DOHH2 (cell line): ENCODE measurements around the gene NFX1.

Source experiments
- H3F3A ChIP-seq: fragments of 200-600 bp; sonication (generic), shearing (Covaris generic); 2 replicates; pipeline ENCODE4 v1.6.0; 2016; ENCODE audit warnings: antibody characterized with exemption, mild to moderate bottlenecking; ENCODE audit not compliant: control insufficient read depth, insufficient read depth
- H3K27ac ChIP-seq: fragments of 200-600 bp; sonication (generic); 2 replicates; pipeline ENCODE4 v1.5.1; 2014; ENCODE audit warnings: low read depth, mild to moderate bottlenecking, low read length, moderate library complexity
- H3K27me3 ChIP-seq: fragments of 200-600 bp; sonication (generic); 2 replicates; pipeline ENCODE4 v1.6.1; 2014; ENCODE audit warnings: mild to moderate bottlenecking, low read length, mixed read lengths; ENCODE audit not compliant: control insufficient read depth
- H3K36me3 ChIP-seq: fragments of 200-600 bp; sonication (generic); 2 replicates; pipeline ENCODE4 v1.6.1; 2014; ENCODE audit warnings: mild to moderate bottlenecking, low read length, moderate library complexity, mixed read lengths; ENCODE audit not compliant: control insufficient read depth
- H3K4me1 ChIP-seq: fragments of 200-600 bp; sonication (generic); 2 replicates; pipeline ENCODE4 v1.6.1; 2014; ENCODE audit warnings: mild to moderate bottlenecking, low read length, mixed read lengths; ENCODE audit not compliant: control insufficient read depth
- H3K4me2 ChIP-seq: fragments of 200-600 bp; sonication (generic); 2 replicates; pipeline ENCODE4 v1.6.0; 2014; ENCODE audit warnings: mild to moderate bottlenecking, low read length, moderate library complexity
- H3K4me3 ChIP-seq: fragments of 200-600 bp; sonication (generic); 2 replicates; pipeline ENCODE4 v1.5.1; 2014; ENCODE audit warnings: mild to moderate bottlenecking, low read length, mixed read lengths
- H3K79me2 ChIP-seq: fragments of 200-600 bp; sonication (generic); 2 replicates; pipeline ENCODE4 v1.6.1; 2014; ENCODE audit warnings: mild to moderate bottlenecking, low read length, mixed read lengths; ENCODE audit not compliant: control insufficient read depth
- H3K9me2 ChIP-seq: fragments of 200-600 bp; sonication (generic); replicated peaks from 2 replicates; pipeline ENCODE4 v1.6.1; 2014; ENCODE audit warnings: mild to moderate bottlenecking, low read length, mixed read lengths; ENCODE audit not compliant: control insufficient read depth
- H3K9me3 ChIP-seq: fragments of 200-600 bp; sonication (generic); 2 replicates; pipeline ENCODE4 v1.6.1; 2014; ENCODE audit warnings: antibody characterized with exemption, low read length, mixed read lengths; ENCODE audit not compliant: control insufficient read depth, insufficient read depth
- H4K20me1 ChIP-seq: fragments of 200-600 bp; sonication (generic); 2 replicates; pipeline ENCODE4 v1.6.0; 2014; ENCODE audit warnings: low read depth, mild to moderate bottlenecking, antibody characterized with exemption, low read length, moderate library complexity; ENCODE audit not compliant: control insufficient read depth, insufficient read depth
- EZH2phosphoT487 ChIP-seq: fragments of 200-600 bp; sonication (generic); IDR thresholded peaks from 2 replicates; pipeline ENCODE4 v1.6.1; 2017; ENCODE audit warnings: borderline replicate concordance, mild to moderate bottlenecking, antibody characterized with exemption, low read length, moderate library complexity, mixed read lengths
- TF ChIP-seq, protein P1 (sequence below): fragments of 200-600 bp; sonication (generic); IDR thresholded peaks from one replicate; pipeline ENCODE4 v1.5.1; 2014; ENCODE audit warnings: antibody characterized with exemption, mild to moderate bottlenecking, low read depth, low read length; ENCODE audit not compliant: poor library complexity, severe bottlenecking

Gene NFX1

DNA sequence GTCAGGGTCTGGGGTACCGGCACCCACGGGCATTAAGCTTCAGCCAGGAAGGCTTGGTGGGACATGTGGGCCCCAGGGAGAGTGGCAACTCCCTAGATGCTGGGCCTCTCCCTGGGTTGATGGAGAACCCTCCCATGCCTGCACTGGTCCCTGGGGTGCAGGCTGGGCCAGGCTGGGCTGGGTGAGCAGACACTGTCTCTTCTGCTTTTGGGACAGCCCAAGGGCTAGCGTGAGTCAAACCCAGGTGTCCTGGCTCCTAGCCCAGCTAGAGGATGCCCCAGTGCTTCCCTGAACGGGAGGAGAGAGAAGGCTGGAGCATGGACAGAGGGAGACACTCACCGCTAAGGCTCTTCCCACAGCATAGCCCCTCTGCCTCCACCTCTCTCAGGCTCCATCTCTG, 117.8 kb downstream of the NFX1 start:
- H3K27ac ChIP-seq, result no peak overlapping the region
- no peaks in the 10 kb centered on the region for H3K4me1 ChIP-seq
- H3K79me2 ChIP-seq, result no peaks in the 10 kb centered on the region
- H4K20me1 ChIP-seq, result no peaks in the 10 kb centered on the region
- no peaks in the 10 kb centered on the region for H3K36me3 ChIP-seq
- no peak overlapping the region for H3K4me3 ChIP-seq
- no peaks in the 10 kb centered on the region for H3K9me3 ChIP-seq
- TF ChIP-seq, protein P1, sequence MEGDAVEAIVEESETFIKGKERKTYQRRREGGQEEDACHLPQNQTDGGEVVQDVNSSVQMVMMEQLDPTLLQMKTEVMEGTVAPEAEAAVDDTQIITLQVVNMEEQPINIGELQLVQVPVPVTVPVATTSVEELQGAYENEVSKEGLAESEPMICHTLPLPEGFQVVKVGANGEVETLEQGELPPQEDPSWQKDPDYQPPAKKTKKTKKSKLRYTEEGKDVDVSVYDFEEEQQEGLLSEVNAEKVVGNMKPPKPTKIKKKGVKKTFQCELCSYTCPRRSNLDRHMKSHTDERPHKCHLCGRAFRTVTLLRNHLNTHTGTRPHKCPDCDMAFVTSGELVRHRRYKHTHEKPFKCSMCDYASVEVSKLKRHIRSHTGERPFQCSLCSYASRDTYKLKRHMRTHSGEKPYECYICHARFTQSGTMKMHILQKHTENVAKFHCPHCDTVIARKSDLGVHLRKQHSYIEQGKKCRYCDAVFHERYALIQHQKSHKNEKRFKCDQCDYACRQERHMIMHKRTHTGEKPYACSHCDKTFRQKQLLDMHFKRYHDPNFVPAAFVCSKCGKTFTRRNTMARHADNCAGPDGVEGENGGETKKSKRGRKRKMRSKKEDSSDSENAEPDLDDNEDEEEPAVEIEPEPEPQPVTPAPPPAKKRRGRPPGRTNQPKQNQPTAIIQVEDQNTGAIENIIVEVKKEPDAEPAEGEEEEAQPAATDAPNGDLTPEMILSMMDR, result no peak
- TF ChIP-seq EZH2phosphoT487, result no peak
- H3K9me2 ChIP-seq, result no peaks in the 10 kb centered on the region
- no peaks in the 10 kb centered on the region for H3F3A ChIP-seq
- H3K27me3 ChIP-seq, result no peaks in the 10 kb centered on the region
- H3K4me2 ChIP-seq, result no peak overlapping the region

DNA sequence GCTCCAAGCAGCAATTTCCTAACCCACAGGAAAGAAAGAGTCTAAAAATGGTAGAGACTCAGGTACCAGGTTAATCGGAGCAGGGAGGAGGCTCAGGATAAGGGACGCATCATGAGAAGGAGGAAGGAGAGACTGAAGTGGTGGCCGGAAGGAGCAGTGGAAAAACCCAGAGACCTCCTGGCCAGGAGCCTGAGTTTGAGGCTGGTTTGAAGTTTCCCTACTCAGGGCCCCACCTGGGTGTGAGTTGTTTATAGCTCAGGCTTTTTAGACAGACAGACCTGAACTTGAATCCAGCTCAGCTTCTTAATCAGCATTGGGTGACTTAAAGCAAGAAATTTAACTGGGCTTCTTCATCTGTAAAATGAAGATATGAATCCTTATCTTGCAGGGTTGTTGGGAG, 124.0 kb downstream of the NFX1 start:
- Histone ChIP-seq H3K27me3 (no peaks in the 10 kb centered on the region), H3F3A (no peaks in the 10 kb centered on the region), H3K9me3 (no peaks in the 10 kb centered on the region), H3K4me3 (no peak overlapping the region), H4K20me1 (no peaks in the 10 kb centered on the region), H3K4me1 (no peaks in the 10 kb centered on the region), H3K27ac (no peak overlapping the region), H3K36me3 (no peaks in the 10 kb centered on the region), H3K4me2 (no peak overlapping the region), H3K79me2 (no peaks in the 10 kb centered on the region), H3K9me2 (no peaks in the 10 kb centered on the region)
- TF ChIP-seq, protein P1, result no peak
- no peak for TF ChIP-seq EZH2phosphoT487

DNA sequence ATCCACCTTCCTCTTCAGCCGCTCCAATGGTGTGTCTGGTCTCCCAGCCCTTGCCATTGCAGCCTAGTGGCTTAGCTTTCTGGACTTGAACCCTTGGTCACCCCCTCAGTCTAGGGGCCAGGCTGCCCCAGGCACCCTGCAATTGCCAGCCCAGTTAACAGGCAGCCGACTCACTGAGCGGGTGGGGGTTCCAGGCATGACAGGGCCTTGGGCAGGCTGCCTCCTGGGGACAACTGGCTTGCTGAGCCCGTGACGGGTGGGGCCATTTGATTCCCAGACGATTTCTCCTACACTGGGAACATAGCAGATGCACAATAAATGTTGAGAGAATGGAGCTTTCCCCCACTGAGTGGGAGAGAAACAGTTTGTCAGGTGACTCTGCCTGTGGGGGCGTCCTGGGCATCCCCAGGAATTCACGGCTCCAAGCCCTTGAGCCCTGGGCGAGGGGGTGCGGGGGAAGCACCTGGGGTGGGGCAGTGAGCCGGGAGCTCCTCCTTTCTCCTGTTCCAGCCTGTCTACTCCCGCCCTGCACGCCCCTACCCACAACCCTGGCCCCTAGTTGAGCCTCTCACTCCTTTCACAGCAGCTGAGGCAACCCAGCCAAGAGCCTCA, 124.7 kb downstream of the NFX1 start:
- TF ChIP-seq EZH2phosphoT487, result no peak
- TF ChIP-seq, protein P1, result no peak
- Histone ChIP-seq H3K36me3 (no peaks in the 10 kb centered on the region), H3K4me2 (no peak overlapping the region), H3K4me1 (no peaks in the 10 kb centered on the region), H3K27me3 (no peaks in the 10 kb centered on the region), H3K9me2 (no peaks in the 10 kb centered on the region), H3K9me3 (no peaks in the 10 kb centered on the region), H3K4me3 (no peak overlapping the region), H3F3A (no peaks in the 10 kb centered on the region), H3K27ac (no peak overlapping the region), H4K20me1 (no peaks in the 10 kb centered on the region), H3K79me2 (no peaks in the 10 kb centered on the region)
